Thyroid gland (tissue), 4 donors: ENCODE measurements around the gene TCP11L2.

Experiments used
- CTCF ChIP-seq, 6 experiments: fragments of 200-600 bp in 3 of 6; fragments of 450-650 bp in 3 of 6; sonication (generic) in 3 of 6; IDR thresholded peaks; one replicate each; pipeline ENCODE4 v1.5.1; 2016 to 2019; ENCODE audit warnings: antibody characterized with exemption in 6 of 6, mild to moderate bottlenecking in 2 of 6, inconsistent platforms in 1 of 6, moderate library complexity in 1 of 6
- POLR2A ChIP-seq, 2 donors: fragments of 450-650 bp; IDR thresholded peaks; one replicate each; pipeline ENCODE4 v1.6.1; 2017; ENCODE audit warnings: antibody characterized with exemption in 2 of 2, mild to moderate bottlenecking in 2 of 2, moderate library complexity in 1 of 2

- TF ChIP-seq POLR2A (IDR thresholded peaks at IDR 0.05) (no peak), CTCF (IDR thresholded peaks at IDR 0.05) (no peak)
Observed at GRCh38 chr12:106389151-106389550, 86.6 kb downstream of the TCP11L2 start.
